ENCODE results near the gene RNLS. TPM values are rescaled to one million over a fixed set of nuclear protein-coding genes. Genes with fewer than 3 reads are reported as not detected.

RNLS gene
- total RNA-seq, 2 experiments from 2014 or later, result 0.95 to 2.7 TPM

DNA sequence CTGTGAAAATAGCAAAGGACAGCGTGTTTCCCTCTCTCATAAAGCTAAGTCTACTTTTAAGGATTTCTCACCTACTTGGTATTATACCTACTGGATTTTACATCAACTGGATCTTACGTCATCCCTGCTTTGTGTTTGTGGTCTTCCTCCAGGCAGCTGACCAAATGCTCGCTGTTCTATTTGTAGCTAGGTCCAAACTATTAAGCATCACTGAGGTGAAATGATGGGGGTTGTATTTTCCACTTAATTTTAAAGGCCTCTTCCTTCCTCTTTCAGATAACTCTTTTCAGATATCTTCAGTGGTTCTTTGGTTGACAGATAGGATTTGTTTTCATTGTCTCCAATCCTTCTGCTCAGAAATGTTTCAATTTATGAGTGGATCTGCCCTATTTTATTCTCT, 169.7 kb downstream of the RNLS start:
- DNase-seq, result no peak
- Mint-ChIP-seq H3K27me3 (no peaks in the 10 kb centered on the region), H3K36me3 (ENCODE audit: low read depth) (no peaks in the 10 kb centered on the region), H3K4me3 (no peak overlapping the region), H3K4me1 (ENCODE audit: low read depth) (no peaks in the 10 kb centered on the region), H3K9me3 (no peaks in the 10 kb centered on the region), H3K27ac (no peak overlapping the region)
- Histone ChIP-seq H3K9me3 (ENCODE audit: control insufficient read depth in 1 of 2, insufficient read depth in 1 of 2, low read length in 2 of 2) (no peaks in the 10 kb centered on the region), H3K36me3 (ENCODE audit: insufficient read depth, low read length) (no peaks in the 10 kb centered on the region), H3K4me1 (ENCODE audit: insufficient read depth, low read length) (no peaks in the 10 kb centered on the region), H3K4me3 (ENCODE audit: low read length) (no peak overlapping the region), H3K27ac (ENCODE audit: low read depth in 1 of 2, low read length in 2 of 2) (no peak overlapping the region), H3K27me3 (ENCODE audit: control insufficient read depth in 1 of 2, insufficient read depth in 2 of 2, low read length in 2 of 2) (no peaks in the 10 kb centered on the region)
- TF ChIP-seq, protein P1, sequence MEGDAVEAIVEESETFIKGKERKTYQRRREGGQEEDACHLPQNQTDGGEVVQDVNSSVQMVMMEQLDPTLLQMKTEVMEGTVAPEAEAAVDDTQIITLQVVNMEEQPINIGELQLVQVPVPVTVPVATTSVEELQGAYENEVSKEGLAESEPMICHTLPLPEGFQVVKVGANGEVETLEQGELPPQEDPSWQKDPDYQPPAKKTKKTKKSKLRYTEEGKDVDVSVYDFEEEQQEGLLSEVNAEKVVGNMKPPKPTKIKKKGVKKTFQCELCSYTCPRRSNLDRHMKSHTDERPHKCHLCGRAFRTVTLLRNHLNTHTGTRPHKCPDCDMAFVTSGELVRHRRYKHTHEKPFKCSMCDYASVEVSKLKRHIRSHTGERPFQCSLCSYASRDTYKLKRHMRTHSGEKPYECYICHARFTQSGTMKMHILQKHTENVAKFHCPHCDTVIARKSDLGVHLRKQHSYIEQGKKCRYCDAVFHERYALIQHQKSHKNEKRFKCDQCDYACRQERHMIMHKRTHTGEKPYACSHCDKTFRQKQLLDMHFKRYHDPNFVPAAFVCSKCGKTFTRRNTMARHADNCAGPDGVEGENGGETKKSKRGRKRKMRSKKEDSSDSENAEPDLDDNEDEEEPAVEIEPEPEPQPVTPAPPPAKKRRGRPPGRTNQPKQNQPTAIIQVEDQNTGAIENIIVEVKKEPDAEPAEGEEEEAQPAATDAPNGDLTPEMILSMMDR (IDR thresholded peaks at IDR 0.05), result no peak
- ATAC-seq (ENCODE audit: poor library complexity), result no peak
- POLR2A ChIA-PET, result no interaction called here
- intact Hi-C loops (cut with DNase I, micrococcal nuclease), result no loop called here
- CTCF ChIA-PET, result no interaction called here

DNA sequence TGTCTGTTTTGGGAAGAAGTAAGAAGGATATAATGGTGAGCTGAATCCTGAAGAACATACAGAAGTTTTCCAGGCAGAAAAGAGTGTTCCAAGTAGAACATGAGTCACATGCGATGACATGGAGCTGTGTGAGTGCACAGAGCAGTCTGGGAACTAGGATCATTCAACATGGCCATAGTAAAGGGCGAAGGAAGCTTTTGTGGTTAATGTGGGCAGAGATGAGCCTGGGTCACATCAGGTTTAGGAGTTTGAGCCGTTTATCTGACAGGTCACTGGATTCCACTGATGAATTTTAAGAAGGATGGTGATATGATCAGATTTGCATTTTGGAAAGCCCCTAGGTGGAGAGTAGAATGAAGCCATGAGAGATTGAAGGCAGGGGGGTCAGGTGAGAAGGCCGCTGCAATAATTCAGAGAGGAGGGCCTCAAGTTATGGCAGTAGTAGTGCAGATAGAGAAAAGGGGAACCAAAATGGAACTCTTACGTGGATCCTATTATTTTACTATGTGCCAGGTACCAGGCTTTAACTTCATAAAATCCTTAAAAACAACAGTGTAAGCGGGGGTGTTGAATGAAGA, 171.3 kb downstream of the RNLS start:
- TF ChIP-seq, protein P1 (IDR thresholded peaks at IDR 0.05), result no peak
- Mint-ChIP-seq H3K27ac (no peak overlapping the region), H3K4me3 (no peak overlapping the region), H3K36me3 (ENCODE audit: low read depth) (no peaks in the 10 kb centered on the region), H3K27me3 (no peaks in the 10 kb centered on the region), H3K9me3 (no peaks in the 10 kb centered on the region), H3K4me1 (ENCODE audit: low read depth) (no peaks in the 10 kb centered on the region)
- no peaks in the 10 kb centered on the region for H3K36me3 ChIP-seq (ENCODE audit: insufficient read depth, low read length)
- intact Hi-C loops (cut with DNase I, micrococcal nuclease), result no loop called here
- no peak overlapping the region for H3K27ac ChIP-seq (ENCODE audit: low read depth in 1 of 2, low read length in 2 of 2)
- no peaks in the 10 kb centered on the region for H3K4me1 ChIP-seq (ENCODE audit: insufficient read depth, low read length)
- no peak for DNase-seq
- no peaks in the 10 kb centered on the region for H3K9me3 ChIP-seq (ENCODE audit: control insufficient read depth in 1 of 2, insufficient read depth in 1 of 2, low read length in 2 of 2)
- no peak for ATAC-seq (ENCODE audit: poor library complexity)
- no peak overlapping the region for H3K4me3 ChIP-seq (ENCODE audit: low read length)
- POLR2A ChIA-PET, result no interaction called here
- CTCF ChIA-PET, result no interaction called here
- H3K27me3 ChIP-seq (ENCODE audit: control insufficient read depth in 1 of 2, insufficient read depth in 2 of 2, low read length in 2 of 2), result no peaks in the 10 kb centered on the region

DNA sequence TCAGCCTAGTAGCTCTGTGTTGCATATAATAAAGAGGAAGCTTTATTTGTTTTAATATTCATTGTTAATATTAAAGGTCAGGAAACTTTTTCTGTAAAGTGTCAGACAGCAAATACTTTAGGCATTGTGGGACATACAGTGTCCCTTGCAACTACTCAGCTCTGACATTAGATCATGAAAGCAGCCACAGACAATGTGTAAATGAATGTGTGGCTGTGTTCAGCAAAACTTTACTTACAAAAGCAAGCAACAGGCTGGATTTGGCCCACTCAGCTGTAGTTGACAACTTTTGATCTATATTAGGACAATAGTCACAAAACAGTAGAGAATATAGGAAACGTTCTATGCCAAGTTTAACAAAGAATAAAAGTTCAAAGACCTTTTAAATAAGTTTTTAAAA, 173.3 kb downstream of the RNLS start:
- intact Hi-C loops (cut with DNase I, micrococcal nuclease), result loop anchor here in 1 of 2 experiments (10.0 kb wide), 1 partner anchor 145 kb away; no protein-coding TSS in a partner anchor
- H3K4me3 Mint-ChIP-seq, result no peak overlapping the region
- no peak for ATAC-seq (ENCODE audit: poor library complexity)

More for the DNA sequence above, 173.3 kb downstream of the RNLS start:
- POLR2A ChIA-PET, result no interaction called here
- Histone ChIP-seq H3K9me3 (ENCODE audit: control insufficient read depth in 1 of 2, insufficient read depth in 1 of 2, low read length in 2 of 2) (no peaks in the 10 kb centered on the region), H3K4me1 (ENCODE audit: insufficient read depth, low read length) (no peaks in the 10 kb centered on the region), H3K27ac (ENCODE audit: low read depth in 1 of 2, low read length in 2 of 2) (no peak overlapping the region), H3K27me3 (ENCODE audit: control insufficient read depth in 1 of 2, insufficient read depth in 2 of 2, low read length in 2 of 2) (no peaks in the 10 kb centered on the region), H3K4me3 (ENCODE audit: low read length) (no peak overlapping the region), H3K36me3 (ENCODE audit: insufficient read depth, low read length) (no peaks in the 10 kb centered on the region)
- no peaks in the 10 kb centered on the region for H3K4me1 Mint-ChIP-seq (ENCODE audit: low read depth)
- no peak overlapping the region for H3K27ac Mint-ChIP-seq
- H3K36me3 Mint-ChIP-seq (ENCODE audit: low read depth), result no peaks in the 10 kb centered on the region
- no peak for DNase-seq
- no peaks in the 10 kb centered on the region for H3K9me3 Mint-ChIP-seq
- H3K27me3 Mint-ChIP-seq, result no peaks in the 10 kb centered on the region
- CTCF ChIA-PET, result no interaction called here
- TF ChIP-seq, protein P1 (IDR thresholded peaks at IDR 0.05), result no peak

Measured in CD4-positive, alpha-beta T cell (primary cell).